GM19455 (cell line): Measurements from ENCODE around the gene TECTA.

Experiments used
- ATAC-seq: cut with Tn5 transposase; IDR thresholded peaks from one replicate; pipeline ENCODE4 v1.9.1; 2021; ENCODE audit not compliant: unreplicated experiment

The TECTA gene

DNA sequence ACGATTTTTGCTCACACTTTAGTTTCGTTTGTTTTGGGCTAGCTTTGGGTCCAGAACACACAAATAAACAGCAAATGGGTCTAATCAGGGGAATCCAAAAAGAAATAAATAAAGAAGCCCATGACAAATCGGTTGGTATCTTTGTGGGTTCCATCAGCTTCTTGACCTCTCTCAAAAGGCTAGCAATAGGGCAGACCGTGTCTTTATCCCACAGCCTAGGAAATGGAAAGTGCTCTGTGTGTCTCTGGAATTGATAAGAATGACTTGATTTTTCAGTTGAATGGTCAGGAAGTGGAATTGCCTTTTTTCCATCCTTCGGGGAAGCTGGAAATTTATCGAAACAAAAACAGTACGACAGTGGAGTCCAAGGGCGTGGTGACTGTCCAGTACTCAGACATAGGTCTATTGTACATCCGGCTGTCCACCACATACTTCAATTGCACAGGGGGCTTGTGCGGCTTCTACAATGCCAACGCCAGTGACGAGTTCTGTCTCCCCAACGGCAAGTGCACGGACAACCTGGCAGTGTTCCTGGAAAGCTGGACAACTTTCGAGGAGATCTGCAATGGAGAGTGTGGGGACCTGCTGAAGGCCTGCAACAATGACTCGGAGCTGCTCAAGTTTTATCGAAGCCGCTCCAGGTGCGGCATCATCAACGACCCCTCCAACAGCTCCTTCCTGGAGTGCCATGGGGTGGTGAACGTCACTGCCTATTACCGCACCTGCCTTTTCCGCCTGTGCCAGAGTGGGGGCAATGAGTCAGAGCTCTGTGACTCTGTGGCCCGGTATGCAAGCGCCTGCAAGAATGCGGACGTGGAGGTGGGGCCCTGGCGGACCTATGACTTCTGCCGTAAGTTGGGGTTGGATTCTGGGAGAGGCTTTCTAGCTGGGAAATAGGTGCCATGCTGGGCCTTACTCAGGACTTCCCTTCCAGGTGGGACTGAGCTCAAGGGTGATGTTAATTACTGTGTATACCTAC lies 28.6 kb downstream of the TECTA start:
- ATAC-seq: no peak

DNA sequence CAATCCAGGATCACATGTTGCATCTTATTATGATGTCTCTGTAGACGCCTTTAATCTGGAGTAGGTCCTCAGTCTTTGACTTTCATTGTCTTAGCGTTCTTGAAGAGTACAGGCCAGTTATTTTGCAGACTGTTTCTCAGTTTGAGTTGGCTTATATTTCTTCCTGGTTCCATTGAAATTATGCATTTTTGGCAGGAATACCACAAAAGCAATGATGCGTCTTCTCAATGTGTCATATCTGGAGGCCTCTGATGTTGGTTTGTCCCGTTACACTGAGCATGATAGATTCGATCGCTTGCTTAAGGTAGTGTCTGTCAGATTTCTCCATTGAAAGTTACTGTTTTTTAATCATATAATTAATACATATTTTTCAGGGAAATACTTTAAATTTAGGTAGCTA lies 30.6 kb downstream of the TECTA start:
- no peak for ATAC-seq

DNA sequence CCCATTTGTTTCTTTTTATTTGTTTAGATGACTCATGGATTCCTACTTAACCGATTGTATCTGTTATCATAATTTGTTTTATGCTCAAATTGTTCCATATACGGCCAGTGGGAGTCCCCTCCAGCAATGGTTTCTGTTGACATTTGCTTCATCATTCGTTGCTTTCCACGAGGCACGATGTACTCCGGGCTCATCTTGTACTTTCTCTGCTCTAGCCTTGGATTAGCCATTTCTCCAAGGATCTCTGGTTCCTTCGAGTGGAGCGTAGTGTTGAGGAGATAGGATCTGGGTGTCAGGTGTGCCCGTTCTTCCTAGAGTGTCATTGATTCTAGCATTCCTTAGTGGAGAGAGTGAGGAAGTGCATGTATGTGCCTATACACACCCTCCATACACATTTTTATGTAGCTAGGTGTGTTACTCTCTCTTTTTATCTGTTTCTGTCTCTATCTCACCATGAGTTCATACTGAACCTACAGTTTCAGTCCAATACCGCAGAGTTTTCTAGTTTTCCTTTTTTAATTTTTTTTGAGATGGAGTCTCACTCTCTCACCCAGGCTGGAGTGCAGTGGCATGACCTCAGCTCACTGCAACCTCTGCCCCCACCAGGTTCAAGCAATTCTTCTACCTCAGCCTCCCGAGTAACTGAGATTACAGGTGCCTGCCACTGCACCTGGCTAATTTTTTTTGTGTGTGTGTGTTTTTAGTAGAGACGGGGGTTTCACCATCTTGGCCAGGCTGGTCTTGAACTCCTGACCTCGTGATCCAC lies 31.4 kb downstream of the TECTA start:
- ATAC-seq: no peak

DNA sequence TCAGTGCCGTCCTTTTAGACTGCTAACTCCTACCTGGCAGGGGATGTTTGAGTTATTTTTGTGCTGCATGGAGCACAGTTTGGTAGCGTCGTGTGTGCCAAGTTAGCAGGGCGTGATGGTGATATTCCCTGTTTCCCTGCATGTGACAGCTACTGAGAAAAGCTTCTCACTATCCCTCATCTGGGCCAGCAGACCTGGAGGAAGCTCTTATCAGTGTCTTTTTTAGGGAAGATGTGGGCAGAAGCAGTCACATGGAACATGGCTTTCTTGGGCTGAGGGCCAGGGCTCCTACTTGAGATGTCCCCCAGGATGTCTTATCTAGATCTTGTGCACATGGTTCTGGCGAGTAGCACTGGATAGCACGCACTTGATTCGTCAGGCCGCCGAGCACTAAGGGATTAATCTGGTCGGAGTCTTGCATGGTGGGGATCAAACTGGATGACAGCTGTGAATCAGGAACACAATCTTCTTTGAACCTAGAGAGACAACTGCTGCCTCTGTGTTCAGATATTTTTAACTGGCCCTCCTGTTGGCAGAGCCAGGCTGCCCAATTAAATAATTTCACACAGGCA lies 33.8 kb downstream of the TECTA start:
- no peak for ATAC-seq

DNA sequence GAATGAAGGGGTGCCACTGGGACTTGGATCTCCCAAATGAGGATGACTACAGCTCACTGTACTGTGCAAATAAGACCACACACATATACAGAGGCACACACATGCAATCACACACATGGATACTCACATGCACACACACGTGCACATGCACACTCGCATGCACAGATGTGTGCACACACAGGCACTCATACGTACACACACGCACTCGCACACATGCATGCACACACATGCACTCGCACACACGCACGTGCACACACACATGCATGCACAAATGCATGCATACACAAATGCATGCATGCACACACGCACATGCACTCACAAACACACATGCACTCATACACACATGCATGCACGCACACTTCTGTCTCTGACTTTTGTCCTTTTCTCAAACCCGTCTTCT lies 36.0 kb downstream of the TECTA start:
- ATAC-seq: no peak

DNA sequence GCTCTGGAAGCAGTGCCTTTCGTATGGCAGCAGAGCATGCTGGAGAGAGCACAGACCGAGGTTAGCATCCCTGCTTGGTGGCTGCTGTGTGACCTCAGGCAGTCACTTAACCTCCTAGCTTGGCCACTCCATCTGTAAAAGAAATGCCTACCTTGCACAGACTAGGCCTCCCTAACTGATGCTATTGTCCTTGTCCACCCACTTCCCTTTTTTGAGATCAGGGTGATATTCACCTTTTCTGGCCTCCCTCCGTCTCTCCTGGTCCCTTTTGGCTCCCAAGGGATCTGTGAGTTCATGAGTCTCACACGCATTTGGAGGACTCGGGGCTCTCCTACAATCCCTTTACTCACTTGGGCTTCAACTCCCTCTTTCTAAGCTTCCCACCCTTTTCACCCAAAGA lies 37.2 kb downstream of the TECTA start:
- ATAC-seq: no peak

DNA sequence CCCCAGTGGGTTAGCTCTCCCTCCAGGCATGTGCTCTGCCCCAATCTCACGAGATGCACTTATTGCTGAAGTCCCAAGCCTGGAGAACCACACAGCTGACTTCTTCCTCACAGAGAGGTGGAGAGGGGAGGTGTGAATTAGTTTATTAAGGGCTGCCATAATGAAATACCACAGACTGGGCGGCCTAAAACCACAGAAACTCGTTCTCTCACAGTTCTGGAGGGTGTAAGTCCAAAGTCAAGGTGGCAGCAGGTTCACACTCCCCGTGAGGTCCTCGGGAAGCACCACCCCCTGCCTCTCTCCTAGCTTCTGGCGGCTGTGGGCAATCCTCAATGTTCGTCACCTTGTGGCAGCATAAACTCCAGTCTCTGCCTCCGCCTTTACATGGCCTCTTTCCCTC lies 39.3 kb downstream of the TECTA start:
- ATAC-seq: no peak

DNA sequence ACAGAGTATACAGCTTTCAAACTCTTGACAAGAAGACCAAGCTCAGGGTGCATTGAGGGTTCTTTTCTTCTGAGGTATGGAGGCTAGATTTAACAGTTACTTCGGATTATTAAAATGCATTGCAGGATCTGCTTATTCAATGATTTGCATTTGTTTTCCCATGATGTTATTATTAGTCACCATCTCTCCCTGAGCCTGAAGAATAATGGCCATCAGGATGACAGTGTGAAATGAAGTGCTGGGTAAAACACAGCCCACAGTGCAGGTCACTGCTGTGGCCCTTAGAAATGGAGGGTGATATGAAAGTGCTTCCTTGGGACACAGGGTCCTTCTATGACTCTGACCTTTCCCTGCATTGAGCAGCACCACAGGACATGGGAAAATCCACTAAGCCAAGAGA lies 40.0 kb downstream of the TECTA start:
- no peak for ATAC-seq

DNA sequence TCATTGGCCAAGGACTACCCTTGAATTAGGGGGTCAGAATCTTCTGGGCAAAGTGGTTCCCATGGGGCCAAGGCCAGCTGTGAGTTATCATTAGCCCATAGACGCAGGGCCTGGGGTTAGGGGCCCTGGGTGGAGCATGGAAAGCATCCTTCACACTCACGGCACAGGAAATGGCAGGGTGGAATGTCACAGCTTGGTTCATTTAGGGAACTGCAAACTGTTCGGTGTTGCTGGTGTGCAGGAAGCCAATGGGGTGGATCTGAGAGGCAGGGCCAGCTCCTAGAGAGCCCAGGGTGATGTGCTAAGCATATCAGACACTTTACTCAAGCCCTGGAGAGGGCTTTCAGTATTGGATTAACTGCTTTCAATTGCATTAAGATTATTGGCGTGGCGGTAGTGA lies 42.9 kb downstream of the TECTA start:
- no peak for ATAC-seq

DNA sequence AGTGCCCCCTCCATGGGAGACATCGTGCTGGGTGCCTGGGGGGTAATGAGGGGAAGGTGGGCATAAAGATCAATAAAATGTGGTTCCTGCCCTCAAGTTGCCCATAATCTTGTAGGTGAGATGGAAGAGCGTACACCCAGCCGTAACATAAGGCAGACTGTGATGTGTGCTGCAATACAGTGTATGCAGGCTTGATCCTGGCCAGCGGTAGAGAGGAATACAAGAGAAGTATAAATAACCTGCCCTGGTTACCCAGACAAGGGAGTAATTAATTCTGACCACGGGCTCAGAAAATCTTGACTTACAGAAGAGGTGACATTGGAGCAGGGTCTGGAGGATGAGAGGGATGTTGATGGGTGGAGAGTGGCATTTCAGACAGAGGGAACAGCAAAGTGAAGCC lies 43.7 kb downstream of the TECTA start:
- ATAC-seq: no peak

DNA sequence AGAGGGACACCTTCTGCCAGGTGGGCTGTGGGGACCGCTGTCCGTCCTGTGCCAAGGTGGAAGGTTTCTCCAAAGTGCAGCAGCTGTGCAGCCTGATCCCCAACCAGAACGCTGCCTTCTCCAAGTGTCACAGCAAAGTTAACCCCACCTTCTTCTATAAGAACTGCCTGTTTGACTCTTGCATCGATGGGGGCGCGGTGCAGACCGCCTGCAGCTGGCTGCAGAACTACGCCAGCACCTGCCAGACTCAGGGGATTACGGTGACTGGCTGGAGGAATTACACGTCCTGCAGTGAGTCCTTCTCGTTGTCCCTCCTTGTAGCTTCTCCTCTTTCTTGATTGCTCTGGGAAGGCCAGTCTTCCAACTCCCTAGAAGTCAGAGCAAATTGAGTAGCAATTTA lies 44.8 kb downstream of the TECTA start:
- ATAC-seq: no peak

DNA sequence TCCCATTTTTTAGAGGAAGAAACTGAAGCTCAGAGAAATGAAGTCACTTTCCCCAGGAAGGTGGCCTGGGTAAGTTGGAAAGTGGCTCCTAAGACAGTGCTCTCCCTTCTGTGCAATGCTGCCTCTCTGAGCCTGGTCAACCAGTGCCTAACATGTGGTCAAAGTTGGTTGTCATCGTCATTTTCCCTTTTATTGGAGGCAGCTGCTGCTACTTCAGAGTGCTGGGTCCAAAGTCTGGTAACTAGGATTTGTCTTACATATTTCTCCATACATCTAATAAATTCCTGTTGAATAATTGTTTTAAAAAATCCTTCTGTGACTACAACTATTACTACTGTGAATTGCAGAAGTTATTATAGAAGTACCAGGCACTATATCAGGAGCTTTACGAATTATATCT lies 48.1 kb downstream of the TECTA start:
- ATAC-seq: no peak

DNA sequence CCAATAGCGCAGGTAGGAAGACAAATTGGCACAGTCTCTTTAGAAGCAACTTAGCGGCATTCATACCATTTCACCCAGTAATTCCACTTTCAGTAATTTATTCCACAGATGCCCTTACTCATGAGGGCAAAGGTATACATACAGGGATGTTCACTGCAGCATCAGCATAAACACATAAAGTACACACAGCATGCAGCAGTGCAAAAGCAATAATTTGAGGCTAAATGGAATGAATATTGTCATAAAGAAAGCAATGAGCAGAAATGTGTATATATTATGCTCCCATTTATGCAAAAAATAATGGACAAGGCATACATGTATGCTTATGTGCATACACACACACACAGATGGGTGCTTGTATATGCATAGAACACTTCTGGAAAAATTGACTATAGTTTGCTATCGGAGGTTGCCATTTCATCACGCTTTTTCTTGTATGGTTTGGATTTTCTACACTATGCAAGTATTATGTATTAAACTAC lies 50.2 kb downstream of the TECTA start:
- no peak for ATAC-seq

DNA sequence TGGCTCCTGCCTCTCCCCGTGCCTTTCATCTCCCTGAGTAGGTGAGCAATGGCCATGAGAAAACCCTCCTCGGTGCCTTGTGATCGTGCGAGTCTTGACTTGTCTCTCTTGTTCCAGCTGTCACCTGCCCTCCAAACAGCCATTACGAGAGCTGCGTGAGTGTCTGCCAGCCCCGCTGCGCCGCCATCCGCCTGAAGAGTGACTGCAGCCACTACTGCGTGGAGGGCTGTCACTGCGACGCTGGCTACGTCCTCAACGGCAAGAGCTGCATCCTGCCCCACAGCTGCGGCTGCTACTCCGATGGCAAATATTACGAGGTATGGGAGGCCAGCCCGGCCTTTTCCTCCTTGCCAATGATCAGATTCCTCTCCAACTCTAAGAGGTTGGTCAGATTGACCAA lies 51.7 kb downstream of the TECTA start:
- no peak for ATAC-seq

DNA sequence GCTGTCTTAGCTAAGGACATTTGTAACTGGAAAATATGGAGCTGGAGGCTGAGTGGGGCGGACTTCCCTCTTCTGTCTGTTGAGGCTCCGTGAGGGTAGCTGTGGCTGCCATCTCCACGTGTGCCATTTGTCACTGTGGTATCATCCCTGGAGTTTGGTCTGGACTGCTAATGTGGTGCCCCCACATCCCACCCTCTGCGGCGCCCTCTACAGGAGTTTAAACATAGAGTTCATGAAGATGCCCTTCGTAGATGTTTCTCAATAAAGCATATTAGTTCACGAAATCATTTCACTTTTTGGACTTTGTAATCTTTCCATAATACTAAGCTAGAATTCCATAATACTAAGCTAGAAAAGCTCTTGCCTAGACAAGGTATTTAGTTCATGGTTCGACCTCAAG lies 52.4 kb downstream of the TECTA start:
- ATAC-seq: no peak

DNA sequence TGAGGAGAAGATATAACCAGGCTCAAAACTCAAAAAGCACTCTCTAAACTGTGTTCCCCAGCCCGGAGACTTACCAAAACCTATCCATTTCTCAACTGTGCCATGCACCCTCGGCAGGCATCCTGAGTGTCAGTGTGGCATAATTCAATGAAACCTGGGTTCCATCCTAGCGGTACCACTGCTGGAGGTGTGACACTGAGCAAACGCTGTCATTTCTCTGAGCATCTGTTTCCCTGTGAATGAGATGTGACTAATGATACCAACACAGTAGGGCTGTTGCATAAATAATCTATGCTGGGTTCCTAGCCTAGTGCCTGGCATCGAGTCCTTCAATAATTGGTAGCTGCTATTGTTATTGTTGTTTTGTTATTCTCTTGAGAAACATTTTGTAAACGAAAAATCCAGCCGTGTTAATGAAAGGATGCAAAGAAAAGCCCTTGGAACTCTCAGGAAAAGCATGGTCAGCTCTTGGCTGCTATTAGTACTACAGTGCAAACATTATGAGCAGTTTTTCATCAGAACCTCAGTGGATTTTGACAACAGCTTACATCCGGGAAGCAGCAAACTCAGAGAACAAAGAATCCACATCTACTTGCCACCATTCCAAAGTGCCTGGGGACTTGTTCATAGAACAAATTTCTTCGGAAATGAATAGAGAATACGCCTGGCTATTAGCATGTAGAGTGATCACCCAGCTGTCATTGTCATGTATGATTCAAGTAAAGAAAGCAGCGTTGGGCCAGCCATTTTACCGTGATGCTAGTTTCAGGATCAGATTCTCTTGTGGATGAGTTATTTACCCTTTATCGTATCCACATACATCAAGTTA lies 53.7 kb downstream of the TECTA start:
- no peak for ATAC-seq

DNA sequence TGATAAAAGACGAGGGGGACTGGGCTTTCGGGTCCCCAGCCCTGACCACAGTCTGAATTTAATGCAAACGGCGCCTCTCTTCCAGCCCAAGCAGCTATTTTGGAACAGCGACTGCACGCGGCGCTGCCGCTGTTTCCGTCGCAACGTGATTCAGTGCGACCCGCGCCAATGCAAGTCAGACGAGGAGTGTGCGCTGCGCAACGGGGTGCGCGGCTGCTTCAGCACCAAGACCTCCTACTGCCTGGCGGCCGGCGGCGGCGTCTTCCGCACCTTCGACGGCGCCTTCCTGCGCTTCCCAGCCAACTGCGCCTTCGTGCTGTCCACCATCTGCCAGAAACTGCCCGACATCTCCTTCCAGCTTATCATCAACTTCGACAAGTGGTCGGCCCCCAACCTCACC lies 56.7 kb downstream of the TECTA start:
- no peak for ATAC-seq

DNA sequence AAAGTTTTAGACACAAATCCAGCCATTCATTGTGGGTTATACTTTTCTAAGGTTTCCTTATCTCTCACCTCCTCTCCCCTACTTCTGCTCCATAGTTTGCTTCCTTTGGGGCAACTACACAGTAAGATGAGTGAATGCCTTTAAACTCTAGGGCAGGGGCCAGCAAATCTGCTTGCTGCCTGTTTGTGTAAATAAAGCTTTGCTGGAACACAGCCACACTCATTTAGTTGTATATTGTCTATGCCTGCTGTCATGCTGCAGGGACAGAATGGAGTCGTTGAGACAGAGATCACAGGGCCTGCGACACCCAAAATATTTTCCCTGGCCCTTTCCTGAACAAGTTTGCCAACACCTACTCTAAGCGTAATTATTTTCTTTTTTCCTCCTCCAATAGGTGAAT lies 58.7 kb downstream of the TECTA start:
- no peak for ATAC-seq

DNA sequence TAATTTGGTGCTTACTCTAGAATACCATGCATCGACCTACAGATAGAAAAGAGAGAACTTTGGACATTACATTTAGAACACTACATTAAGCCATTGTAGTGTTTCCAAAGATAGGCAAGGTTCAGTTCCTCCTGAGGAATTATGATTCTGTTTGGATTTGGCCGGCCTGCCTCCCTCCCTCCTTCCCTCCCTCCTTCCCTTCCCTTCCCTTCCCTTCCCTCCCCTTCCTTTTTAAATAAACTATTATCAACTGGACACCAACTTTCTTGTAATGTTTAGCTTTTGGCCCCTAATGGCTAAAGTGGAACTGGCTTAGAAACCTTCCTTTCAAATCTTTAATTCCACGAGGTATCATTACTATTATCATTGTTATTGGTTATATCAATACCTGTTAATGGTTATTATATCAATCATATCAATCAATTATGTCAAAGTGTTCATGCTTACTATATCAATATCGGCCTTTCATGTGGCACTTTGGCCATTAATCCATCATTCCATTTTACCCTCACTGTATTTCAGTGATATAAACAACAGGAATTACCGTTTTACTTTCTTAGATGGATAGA lies 60.4 kb downstream of the TECTA start:
- no peak for ATAC-seq

DNA sequence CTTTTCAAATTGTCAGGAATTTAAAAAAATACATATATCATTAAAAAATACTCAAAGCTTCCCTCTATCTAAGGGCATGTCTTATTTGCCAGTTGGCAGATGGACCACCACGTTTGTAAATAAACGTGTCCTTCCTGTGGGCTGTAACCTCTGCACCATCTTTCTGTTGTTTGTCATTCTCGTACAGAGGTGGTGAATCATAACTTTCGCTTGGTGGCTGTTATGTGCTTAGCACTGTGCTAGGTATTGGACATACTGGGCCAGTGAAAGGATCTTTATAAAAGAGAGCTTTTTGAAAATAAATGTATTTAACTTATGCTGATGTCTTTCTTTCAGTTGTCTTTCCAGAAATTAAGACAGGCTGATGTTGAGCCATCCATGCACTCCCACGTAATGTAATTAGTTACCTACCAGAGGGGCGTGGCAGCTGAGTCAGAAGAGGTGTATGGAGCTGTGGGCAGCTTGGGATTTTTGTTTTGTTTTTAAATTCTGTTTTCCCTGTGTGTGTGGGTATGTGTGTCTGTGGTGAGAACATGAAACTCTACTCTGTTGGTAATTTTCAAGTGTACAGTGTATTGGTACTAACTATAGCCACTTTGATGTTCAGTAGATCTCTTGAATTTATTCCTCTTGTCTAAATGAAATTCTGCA lies 62.7 kb downstream of the TECTA start:
- ATAC-seq: no peak
